Fibroblast of skin of back (primary cell): ENCODE data around the gene KRTAP26-1. TPM values are rescaled to one million over a fixed set of nuclear protein-coding genes. Genes with fewer than 3 reads are reported as not detected.
A peak's percentile ranks its signal among the peaks of the same experiment; 100 is the strongest.

Experiments used
- DNase-seq: peaks from one replicate; pipeline ENCODE4 v3.0.0-alpha.2; 2013
- polyA plus RNA-seq, 2 experiments: library from polyadenylated mRNA; unstranded; fragments of 120-200 nt; gene quantifications; one replicate each; pipeline ENCODE4 v1.2.1, GENCODE V29; 2013; ENCODE audit not compliant: insufficient read length in 2 of 2

KRTAP26-1 gene
- polyA plus RNA-seq (2013, experiment 1 of 2; ENCODE audit: insufficient read length) = not detected
- not detected for polyA plus RNA-seq (2013, experiment 2 of 2; ENCODE audit: insufficient read length)

GRCh38 chr21:30320215-30320614 is at the start of gene KRTAP26-1:
TSS of gene KRTAP26-1 (minus strand) at chr21:30320315. CDS start at chr21:30320035, 280 bp downstream.
- no peak for DNase-seq

- no peak for DNase-seq
Observed at GRCh38 chr21:30355906-30356305, 35.8 kb upstream of the KRTAP26-1 start.

- DNase-seq = no peak
Observed at GRCh38 chr21:30354308-30355005, 34.3 kb upstream of the KRTAP26-1 start.

GRCh38 chr21:30351534-30351933 is 31.4 kb upstream of the KRTAP26-1 start:
- DNase-seq = no peak

GRCh38 chr21:30349572-30349971 is 29.5 kb upstream of the KRTAP26-1 start:
- DNase-seq = peak; percentile 21

GRCh38 chr21:30348506-30348905 is 28.4 kb upstream of the KRTAP26-1 start, which contains the start of gene KRTAP23-1:
TSS of gene KRTAP23-1 (minus strand) at chr21:30348606. CDS start at chr21:30348606, 0 bp downstream.
- DNase-seq = no peak

GRCh38 chr21:30345014-30345413 is 24.9 kb upstream of the KRTAP26-1 start:
- DNase-seq = no peak

- peak; percentile 53 for DNase-seq
Observed at GRCh38 chr21:30340714-30341573, 20.8 kb upstream of the KRTAP26-1 start.

GRCh38 chr21:30338717-30339116 is 18.6 kb upstream of the KRTAP26-1 start:
- no peak for DNase-seq

GRCh38 chr21:30337772-30338171 is 17.7 kb upstream of the KRTAP26-1 start:
- no peak for DNase-seq

GRCh38 chr21:30337276-30337744 is 17.2 kb upstream of the KRTAP26-1 start, which contains the start of gene KRTAP27-1:
TSS of gene KRTAP27-1 (minus strand) at chr21:30337694. CDS start at chr21:30337668, 26 bp downstream.
- DNase-seq = no peak

GRCh38 chr21:30336596-30336995 is 16.5 kb upstream of the KRTAP26-1 start:
- DNase-seq = peak; percentile 88

- DNase-seq = peak; percentile 70
Observed at GRCh38 chr21:30333736-30334135, 13.6 kb upstream of the KRTAP26-1 start.

- DNase-seq = peak; percentile 86
Observed at GRCh38 chr21:30332681-30333080, 12.6 kb upstream of the KRTAP26-1 start.

- DNase-seq = peak; percentile 69
Observed at GRCh38 chr21:30329203-30329875, 9.2 kb upstream of the KRTAP26-1 start.

- no peak for DNase-seq
Observed at GRCh38 chr21:30326390-30326789, 6.3 kb upstream of the KRTAP26-1 start.

- DNase-seq = no peak
Observed at GRCh38 chr21:30315701-30316100, 4.4 kb downstream of the KRTAP26-1 start.

- no peak for DNase-seq
Observed at GRCh38 chr21:30306884-30307283, 13.2 kb downstream of the KRTAP26-1 start.

GRCh38 chr21:30305136-30305535 is 15.0 kb downstream of the KRTAP26-1 start:
- DNase-seq = no peak

- DNase-seq = no peak
Observed at GRCh38 chr21:30289215-30289614, 30.9 kb downstream of the KRTAP26-1 start, which contains the start of gene KRTAP25-1. TSS of gene KRTAP25-1 (minus strand) at chr21:30289514. CDS start at chr21:30289490, 24 bp downstream.

- DNase-seq = no peak
Observed at GRCh38 chr21:30282850-30283249, 37.3 kb downstream of the KRTAP26-1 start, which contains the start of gene KRTAP24-1. TSS of gene KRTAP24-1 (minus strand) at chr21:30282950. CDS start at chr21:30282932, 18 bp downstream.

GRCh38 chr21:30271611-30272010 is 48.5 kb downstream of the KRTAP26-1 start:
- DNase-seq = no peak
